Smooth muscle cell (in vitro differentiated cells): ENCODE results near the gene ZNF85. TPM values are rescaled to one million over a fixed set of nuclear protein-coding genes. Genes with fewer than 3 reads are reported as not detected.
"Not testable (repeated sequence)": the region's sequence is repeated elsewhere in the genome, so short reads cannot be mapped to it uniquely, and the experiment has no call there.

ENCODE experiments used
- DNase-seq: peaks from one replicate; lab custom pipeline; 2025; ENCODE audit not compliant: unreplicated experiment; lab: John Stamatoyannopoulos, UW
- H2AFZ ChIP-seq: fragments of 200-600 bp; sonication (generic); 2 replicates; pipeline ENCODE4 v1.6.0; 2016; ENCODE audit warnings: antibody characterized with exemption, low read depth, mild to moderate bottlenecking
- H3F3A ChIP-seq: fragments of 200-600 bp; sonication (generic); 2 replicates; pipeline ENCODE4 v1.6.0; 2017; ENCODE audit warnings: antibody characterized with exemption, low read depth
- H3K27ac ChIP-seq: fragments of 200-600 bp; sonication (generic); 2 replicates; pipeline ENCODE4 v1.5.1; 2016; ENCODE audit warnings: low read depth, mild to moderate bottlenecking
- H3K27me3 ChIP-seq: fragments of 200-600 bp; sonication (generic); 2 replicates; pipeline ENCODE4 v1.6.1; 2016; ENCODE audit warnings: low read depth, mild to moderate bottlenecking
- H3K36me3 ChIP-seq: fragments of 200-600 bp; sonication (generic); 2 replicates; pipeline ENCODE4 v1.5.1; 2016; ENCODE audit warnings: low read depth
- H3K4me1 ChIP-seq: fragments of 200-600 bp; sonication (generic); 2 replicates; pipeline ENCODE4 v1.5.1; 2016; ENCODE audit warnings: low read depth
- H3K4me2 ChIP-seq: fragments of 200-600 bp; sonication (generic); 2 replicates; pipeline ENCODE4 v1.6.0; 2016; ENCODE audit warnings: mild to moderate bottlenecking
- H3K4me3 ChIP-seq: fragments of 200-600 bp; sonication (generic); 2 replicates; pipeline ENCODE4 v1.5.1; 2016; ENCODE audit warnings: mild to moderate bottlenecking
- H3K79me2 ChIP-seq: fragments of 200-600 bp; sonication (generic); 2 replicates; pipeline ENCODE4 v1.6.0; 2016; ENCODE audit warnings: low read depth, mild to moderate bottlenecking
- H3K9ac ChIP-seq: fragments of 200-600 bp; sonication (generic); 2 replicates; pipeline ENCODE4 v1.6.0; 2016; ENCODE audit warnings: low read depth
- H3K9me3 ChIP-seq: fragments of 200-600 bp; sonication (generic); replicated peaks from 2 replicates; pipeline ENCODE4 v1.5.1; 2016; ENCODE audit warnings: low read depth
- H4K20me1 ChIP-seq: fragments of 200-600 bp; sonication (generic); 2 replicates; pipeline ENCODE4 v1.6.0; 2016; ENCODE audit warnings: low read depth
- WGBS: methylation state at CpG from one replicate; pipeline ENCODE4 v1.1.7; 2016; ENCODE audit warnings: low lambda C conversion rate; 5-methylcytosine and 5-hydroxymethylcytosine counted together
- polyA plus RNA-seq: library from polyadenylated mRNA; unstranded; fragments of >200 nt; fragmentation: Nextera tagmentation; extraction: Ambion mirVana; gene quantifications from 2 replicates; pipeline ENCODE4 v1.2.1, GENCODE V29; 2016
- total RNA-seq: library from RNA; depleted of rRNA; stranded (reverse); fragments of >200 nt; gene quantifications from 2 replicates; pipeline ENCODE4 v1.2.3, GENCODE V29; 2014
- TF ChIP-seq, protein P1 (sequence below): fragments of 200-600 bp; sonication (generic); IDR thresholded peaks from 2 replicates; pipeline ENCODE4 v1.5.1; 2017; ENCODE audit warnings: borderline replicate concordance, mild to moderate bottlenecking, antibody characterized with exemption; ENCODE audit not compliant: insufficient read depth, poor library complexity, severe bottlenecking

Gene ZNF85
- total and polyA plus RNA-seq, 2 experiments from 2014 or later: 7.1 to 16.3 TPM

DNA sequence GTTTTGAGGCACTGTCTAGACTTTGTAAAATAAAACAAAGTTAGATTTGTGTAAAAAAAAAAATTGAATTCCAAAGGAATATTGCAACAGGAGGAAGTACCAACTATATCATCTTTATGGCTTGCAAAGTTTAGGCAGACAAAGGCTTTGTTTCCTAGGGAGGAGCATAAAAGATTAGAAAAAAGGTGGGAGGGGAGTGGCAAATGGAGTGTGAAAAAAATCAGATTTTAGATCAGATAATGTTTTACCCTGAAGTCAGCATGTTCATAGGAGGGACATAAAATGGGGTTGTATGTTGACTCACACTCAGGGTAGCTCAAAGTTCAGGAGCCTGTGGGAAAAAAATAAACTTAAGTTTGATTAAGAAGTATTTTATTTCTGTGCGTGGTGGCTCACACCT, 3.7 kb downstream of the ZNF85 start:
- H3F3A ChIP-seq: no peaks in the 10 kb centered on the region

DNA sequence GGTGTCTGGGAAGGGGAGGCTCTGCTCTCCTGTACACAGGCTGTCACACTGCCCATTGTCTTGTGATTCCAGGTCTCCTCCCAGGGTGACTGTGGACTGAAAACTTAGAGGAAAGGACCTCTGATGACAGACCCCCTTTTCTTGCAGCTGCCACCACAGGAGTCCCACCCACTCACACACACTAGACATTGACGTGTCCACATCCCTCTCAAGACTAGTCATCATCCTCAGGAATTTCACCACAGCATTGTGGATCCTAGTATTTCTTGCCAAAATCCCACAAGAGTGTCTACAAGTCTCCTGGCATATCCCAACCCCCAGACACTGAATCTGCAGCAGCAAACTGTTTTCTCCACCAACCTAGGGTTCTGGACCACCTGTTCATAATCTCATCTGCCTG, 5.3 kb downstream of the ZNF85 start:
- Histone ChIP-seq H3K27ac (peak overlapping the region; percentile 100), H3K79me2 (peaks cover 61% of the 10 kb centered on the region), H3K4me2 (peak overlapping the region; percentile 76), H2AFZ (peak overlapping the region; percentile 21), H3K9me3 (no peaks in the 10 kb centered on the region), H3F3A (no peaks in the 10 kb centered on the region), H3K27me3 (no peaks in the 10 kb centered on the region), H4K20me1 (no peaks in the 10 kb centered on the region), H3K4me1 (peaks cover 16% of the 10 kb centered on the region), H3K36me3 (no peaks in the 10 kb centered on the region), H3K9ac (peak overlapping the region; percentile 85), H3K4me3 (no peak overlapping the region)
- no peak for DNase-seq
- TF ChIP-seq, protein P1, sequence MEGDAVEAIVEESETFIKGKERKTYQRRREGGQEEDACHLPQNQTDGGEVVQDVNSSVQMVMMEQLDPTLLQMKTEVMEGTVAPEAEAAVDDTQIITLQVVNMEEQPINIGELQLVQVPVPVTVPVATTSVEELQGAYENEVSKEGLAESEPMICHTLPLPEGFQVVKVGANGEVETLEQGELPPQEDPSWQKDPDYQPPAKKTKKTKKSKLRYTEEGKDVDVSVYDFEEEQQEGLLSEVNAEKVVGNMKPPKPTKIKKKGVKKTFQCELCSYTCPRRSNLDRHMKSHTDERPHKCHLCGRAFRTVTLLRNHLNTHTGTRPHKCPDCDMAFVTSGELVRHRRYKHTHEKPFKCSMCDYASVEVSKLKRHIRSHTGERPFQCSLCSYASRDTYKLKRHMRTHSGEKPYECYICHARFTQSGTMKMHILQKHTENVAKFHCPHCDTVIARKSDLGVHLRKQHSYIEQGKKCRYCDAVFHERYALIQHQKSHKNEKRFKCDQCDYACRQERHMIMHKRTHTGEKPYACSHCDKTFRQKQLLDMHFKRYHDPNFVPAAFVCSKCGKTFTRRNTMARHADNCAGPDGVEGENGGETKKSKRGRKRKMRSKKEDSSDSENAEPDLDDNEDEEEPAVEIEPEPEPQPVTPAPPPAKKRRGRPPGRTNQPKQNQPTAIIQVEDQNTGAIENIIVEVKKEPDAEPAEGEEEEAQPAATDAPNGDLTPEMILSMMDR: no peak
- WGBS: 27% methylated on average over 1 of the region's 1 CpG

More for the DNA sequence above, 3.7 kb downstream of the ZNF85 start:
- 88% methylated on average over 1 of the region's 1 CpG for WGBS
- Histone ChIP-seq H3K9ac (no peak overlapping the region), H3K27me3 (no peaks in the 10 kb centered on the region), H4K20me1 (no peaks in the 10 kb centered on the region), H2AFZ (no peak overlapping the region), H3K4me1 (peaks cover 20% of the 10 kb centered on the region), H3K4me2 (no peak overlapping the region), H3K36me3 (no peaks in the 10 kb centered on the region), H3K9me3 (no peaks in the 10 kb centered on the region), H3K79me2 (peaks cover 46% of the 10 kb centered on the region), H3K27ac (peak overlapping the region; percentile 100), H3K4me3 (no peak overlapping the region)
- TF ChIP-seq, protein P1: no peak
- DNase-seq: no peak

DNA sequence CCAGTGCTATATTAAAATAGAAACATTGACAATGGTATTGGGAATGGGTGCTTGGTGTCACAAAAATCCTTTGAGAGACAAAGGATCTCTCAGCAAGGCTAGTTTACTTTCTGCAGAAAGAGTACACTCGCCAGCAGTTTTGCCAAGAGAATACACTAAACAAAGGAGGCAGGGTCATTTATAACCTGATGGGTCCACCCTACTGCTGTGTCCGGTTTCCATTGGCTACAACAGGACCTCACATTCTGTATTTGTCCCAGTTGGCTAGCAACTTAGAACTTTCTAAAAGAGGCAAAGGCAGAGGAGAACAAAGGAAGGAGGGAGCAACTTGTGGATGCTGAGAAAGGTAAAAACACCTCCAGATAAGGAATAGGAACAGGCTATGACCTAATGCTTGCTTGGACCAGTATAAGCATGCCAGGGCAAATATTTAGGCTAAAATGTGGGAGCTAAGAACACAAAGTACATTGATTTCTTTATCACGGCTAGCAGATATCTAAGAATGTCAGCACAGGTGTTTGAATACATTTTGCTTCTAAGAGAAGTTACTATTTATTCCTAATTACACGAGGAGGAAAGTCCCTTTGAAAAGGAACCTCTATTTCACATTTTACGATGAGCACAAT, 13.4 kb downstream of the ZNF85 start:
- 93% methylated on average over 5 of the region's 5 CpGs for WGBS
- not testable (repeated sequence) for H3K36me3 ChIP-seq, H3K4me3 ChIP-seq, H3K27me3 ChIP-seq, H2AFZ ChIP-seq, H3K9me3 ChIP-seq, H4K20me1 ChIP-seq, DNase-seq, H3K9ac ChIP-seq, H3K4me1 ChIP-seq
- H3K27ac ChIP-seq: peak overlapping the region; percentile 82
- H3K79me2 ChIP-seq: peaks cover 27% of the 10 kb centered on the region
- peaks cover 13% of the 10 kb centered on the region for H3F3A ChIP-seq
- peak overlapping the region; percentile 26 for H3K4me2 ChIP-seq

DNA sequence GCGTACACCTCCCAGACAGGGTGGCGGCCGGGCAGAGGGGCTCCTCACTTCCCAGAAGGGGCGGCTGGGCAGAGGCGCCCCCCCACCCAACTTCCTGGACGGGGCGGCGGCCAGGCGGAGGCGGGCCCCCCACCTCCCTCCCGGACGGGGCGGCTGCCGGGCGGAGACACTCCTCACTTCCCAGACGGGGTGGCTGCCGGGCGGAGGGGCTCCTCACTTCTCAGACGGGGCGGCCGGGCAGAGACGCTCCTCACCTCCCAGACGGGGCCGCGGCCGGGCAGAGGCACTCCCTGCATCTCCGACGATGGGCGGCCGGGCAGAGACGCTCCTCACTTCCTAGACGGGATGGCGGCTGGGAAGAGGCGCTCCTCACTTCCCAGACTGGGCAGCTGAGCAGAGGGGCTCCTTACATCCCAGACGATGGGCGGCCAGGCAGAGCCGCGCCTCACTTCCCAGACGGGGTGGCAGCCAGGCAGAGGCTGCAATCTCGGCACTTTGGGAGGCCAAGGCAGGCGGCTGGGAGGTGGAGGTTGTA, 29.6 kb downstream of the ZNF85 start:
- not testable (repeated sequence) for H3K27me3 ChIP-seq, H3K27ac ChIP-seq, H3K79me2 ChIP-seq, H2AFZ ChIP-seq, DNase-seq, H3K4me2 ChIP-seq, H3F3A ChIP-seq, H3K4me1 ChIP-seq, H3K9ac ChIP-seq, H4K20me1 ChIP-seq, H3K4me3 ChIP-seq
- 94% methylated on average over 27 of the region's 41 CpGs for WGBS
- Histone ChIP-seq H3K9me3 (peaks cover 32% of the 10 kb centered on the region), H3K36me3 (peaks cover 23% of the 10 kb centered on the region)
